Hindlimb muscle (tissue), 1 donor: ENCODE data around the gene TJP1. TPM values are rescaled to one million over a fixed set of nuclear protein-coding genes. Genes with fewer than 3 reads are reported as not detected.

Experiments used
- DNase-seq: peaks from one replicate; pipeline ENCODE4 v3.0.0-alpha.2; 2013
- polyA plus RNA-seq: library from polyadenylated mRNA; unstranded; fragments of 120-200 nt; gene quantifications from one replicate; pipeline ENCODE4 v1.2.1, GENCODE V29; 2013; ENCODE audit not compliant: insufficient read length

The TJP1 gene
- polyA plus RNA-seq = 41.6 TPM

DNA sequence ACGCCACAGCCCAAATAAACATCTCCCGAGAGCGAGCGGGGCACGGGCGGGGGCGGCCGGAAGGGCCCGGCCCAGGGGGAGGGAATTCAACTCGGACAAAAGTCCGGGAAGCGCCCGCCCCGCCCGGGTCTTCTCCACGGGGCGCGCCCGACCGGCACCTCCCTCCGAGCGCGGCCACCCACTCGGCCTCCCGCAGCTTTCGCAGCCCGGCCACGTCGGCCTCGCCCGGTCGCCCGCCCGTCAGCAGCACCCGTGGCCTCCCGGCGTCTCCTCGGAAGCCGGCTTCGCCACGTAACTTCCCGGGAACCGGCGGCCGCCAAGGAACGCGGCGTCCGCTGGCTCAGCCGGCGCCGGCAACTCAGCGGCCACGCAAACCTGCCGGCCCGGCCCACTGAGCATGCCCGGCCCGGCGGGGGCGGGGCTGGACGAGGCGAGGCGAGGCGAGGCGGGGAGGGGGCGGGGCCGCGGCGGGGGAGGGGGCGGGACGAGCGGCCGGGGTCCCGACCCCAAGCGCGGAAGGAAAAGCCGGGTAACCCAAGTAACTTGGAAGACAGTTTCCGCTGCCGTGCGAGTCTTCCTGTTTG lies at the start of gene TJP1:
Gene TJP1 (minus strand): TSS at position 369 of the 584 bp plus-strand sequence. CDS start 440 bp downstream, outside the sequence.
- DNase-seq = peak; percentile 86

DNA sequence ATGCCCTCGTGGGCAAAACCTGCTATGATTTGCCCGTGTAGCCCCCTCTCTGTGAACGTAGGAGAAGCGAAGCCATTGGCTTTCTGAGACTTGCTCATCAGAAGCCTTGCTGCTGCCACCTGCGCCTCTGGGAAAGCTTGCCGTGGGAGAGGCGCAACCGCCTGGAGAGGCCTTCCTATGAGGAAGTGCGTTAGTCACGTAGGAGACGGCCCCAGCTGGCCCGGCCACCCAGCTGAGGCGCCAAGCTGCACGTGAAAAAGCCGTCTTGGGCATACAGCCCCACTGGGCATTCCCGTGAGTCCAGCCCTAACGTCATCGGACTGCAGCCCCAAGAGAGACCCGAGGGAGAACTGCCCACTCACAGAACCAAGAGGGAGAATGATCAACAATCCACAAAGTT lies 49.1 kb upstream of the TJP1 start:
- DNase-seq = no peak

DNA sequence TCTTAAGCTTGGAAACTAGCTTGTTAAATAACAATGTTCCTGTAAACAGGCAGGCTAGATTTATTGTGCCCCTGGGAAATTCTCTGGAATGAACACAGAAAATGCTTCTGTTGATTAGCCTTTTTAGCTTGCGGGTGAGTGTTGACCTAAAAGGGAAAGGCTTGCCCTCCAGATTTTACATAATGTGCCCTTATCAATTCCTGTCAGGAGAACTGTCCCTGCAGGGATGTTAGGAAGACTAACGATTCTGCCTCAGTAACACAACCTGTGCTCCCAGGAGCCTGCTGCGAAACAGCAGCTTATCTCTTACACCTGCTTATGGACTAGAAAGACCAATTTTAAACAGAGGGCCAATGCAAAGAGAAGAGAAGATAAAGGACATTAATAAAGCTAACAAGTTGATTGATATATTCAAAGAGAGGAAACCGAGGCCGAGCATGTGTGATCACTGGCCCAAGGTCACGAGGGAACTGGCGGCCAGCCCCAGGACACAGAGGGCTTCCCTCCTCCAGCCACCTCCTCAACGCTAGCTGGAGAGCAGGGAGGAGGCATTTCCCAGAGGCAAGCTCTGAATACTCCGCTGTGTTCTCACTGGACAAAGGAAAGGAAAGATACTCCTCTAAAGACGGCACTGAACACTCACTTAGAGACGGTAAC lies 48.4 kb upstream of the TJP1 start:
- peak; percentile 7 for DNase-seq

DNA sequence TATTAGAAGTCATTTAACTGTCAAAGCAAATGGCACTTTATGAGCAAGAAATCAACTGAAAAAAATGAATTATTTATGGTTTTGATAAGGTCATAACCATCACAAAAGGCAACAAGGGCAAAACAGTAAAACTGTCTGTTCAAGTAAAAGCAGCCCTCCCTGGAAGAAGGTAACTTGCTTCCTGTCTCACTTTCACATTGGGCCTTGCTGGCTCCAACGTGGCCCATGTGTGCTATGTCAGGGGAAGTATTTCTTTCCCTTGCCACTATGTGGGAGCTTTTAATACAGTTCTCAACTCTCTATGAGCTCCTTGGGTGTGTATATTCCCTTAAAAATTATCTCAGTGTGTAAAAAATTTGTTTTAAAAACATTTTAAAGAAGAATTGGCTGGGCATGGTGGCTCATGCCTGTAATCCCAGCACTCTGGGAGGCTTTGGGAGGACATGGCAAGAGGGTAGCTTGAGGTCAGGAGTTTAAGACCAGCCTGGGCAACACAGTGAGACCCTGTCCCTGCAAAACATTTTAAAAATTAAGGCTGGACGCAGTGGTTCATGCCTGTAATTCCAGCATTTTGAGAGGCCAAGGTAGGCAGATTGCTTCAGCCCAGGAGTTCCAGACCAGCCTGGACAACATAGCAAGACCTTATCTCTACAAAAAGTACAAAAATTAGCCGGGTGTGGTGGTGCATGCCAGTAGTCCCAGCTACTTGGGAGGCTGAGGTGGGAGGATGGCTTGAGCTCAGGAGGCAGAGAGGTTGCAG lies 45.2 kb upstream of the TJP1 start:
- DNase-seq = no peak

DNA sequence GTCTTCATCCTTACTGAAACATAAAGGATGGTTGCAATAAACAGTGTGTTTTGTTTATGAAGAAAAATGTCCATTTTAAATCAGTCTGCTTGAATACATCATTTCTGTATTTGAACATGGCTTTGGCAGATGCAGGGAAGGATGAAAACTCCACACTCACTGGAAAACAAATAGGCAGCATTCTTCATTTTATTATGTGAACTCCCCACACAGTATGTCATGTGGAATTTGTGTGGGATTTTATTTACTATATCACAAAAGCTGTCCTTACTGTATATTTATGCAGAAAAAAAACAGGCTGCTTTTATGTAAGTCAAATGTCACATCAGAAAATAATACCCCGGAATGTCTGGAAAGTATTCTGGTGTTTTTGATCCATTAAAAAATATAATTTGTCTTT lies 44.1 kb upstream of the TJP1 start:
- no peak for DNase-seq

DNA sequence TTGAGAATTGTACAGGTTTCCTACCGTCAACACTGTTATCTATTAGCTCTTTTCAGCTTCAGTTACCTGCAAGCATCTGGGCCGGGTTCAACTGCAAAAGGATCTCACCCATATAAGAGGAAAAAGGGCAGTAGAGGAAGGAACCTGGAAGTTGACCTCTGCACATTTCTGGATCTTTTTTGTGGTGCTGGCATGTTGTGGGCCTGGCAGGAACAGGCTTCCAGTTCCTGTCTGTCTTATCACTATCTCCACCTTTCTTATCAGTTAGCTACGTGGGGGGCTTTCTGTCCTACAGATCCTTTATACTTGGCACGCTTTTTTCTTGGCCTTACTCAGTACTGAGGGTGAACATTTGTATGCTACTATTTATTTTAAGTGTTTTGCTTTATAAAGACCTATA lies 42.2 kb upstream of the TJP1 start:
- no peak for DNase-seq

DNA sequence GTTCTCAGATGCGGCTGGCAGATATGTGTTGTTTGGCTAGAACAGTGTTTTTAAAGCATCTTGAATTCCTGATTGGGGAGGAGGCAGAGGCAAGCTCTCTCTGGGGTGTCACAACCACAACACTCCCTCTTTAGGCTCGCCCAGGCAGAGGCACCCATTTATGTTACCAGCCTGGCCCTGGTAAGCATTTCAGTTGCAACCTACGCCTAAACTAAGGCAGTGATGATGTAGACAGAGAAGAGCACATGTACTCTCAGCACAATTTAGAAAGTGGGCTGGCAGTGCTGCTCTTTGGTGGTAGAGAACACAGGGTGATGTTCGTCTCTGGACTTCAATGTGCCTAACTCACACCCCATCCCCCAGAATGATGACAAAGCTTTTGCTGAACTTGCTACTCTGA lies 41.2 kb upstream of the TJP1 start:
- no peak for DNase-seq

DNA sequence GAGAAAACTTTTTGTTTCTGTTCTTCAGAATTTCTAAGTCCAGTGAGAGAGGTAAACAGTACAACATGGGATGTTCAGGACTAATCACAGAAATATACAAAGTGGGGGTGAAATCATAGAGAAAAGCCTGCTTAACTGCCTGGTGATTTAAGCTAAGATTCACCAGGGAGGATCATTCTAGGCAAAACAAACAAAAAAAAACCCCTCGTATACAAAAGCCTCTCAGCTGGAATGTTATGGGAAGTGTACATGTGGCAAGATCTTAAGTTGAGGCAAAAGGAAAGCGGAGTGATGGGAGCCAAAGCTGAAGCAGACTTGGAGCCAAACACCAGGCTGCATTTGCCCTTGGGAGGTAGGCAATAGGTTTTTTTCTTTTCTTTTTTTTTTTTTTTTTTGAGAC lies 40.0 kb upstream of the TJP1 start:
- no peak for DNase-seq

DNA sequence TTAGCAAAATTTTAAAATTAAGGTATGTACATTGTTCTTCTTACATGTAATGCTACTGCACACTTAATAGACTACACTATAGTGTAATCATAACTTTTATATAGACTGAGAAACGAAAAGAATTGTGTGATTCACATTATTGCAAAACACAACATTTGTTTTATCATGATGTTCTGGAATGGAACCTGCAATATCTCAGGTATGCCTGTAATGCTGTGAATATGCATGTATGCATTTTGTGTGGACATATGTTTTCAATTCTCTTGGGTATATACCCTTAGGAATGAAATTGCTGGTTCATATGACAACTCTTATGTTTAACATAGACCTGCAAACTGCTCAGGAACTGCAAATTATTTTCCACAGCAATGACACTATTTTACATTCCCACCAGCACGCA lies 38.6 kb upstream of the TJP1 start:
- no peak for DNase-seq

DNA sequence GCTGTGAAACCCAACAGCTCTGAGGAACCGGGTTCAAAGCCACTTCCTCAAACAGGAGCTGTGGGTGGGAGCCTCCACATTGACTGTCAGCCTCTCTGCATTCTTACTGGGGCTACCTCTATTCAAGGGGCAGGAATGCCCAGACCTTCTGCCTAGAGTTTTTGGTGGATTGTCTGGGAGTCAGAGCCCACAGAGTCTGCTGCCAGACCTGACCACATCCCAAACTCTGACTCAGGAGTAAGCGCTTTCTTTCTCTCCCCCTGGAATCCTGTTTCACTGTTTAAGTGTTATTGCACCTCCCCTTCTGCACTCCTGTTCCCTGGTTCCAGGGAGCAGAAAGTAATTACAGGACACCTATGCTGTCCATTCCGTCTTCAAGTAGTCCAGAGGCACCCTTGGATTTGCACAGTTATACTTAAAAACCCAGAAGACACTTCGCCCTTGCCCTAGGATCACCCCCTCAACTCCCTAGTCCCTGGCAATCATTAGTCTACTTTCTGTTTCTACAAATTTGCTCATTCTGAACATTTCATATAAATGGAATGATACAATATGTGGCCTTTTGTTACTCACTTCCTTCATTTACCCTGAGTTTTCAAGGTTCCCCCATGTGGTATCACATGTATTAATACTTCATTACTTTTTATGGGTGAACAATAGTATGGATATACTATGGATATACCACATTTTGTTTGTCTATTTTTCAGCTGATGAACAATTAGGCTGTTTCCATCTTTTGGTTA lies 37.9 kb upstream of the TJP1 start:
- no peak for DNase-seq

DNA sequence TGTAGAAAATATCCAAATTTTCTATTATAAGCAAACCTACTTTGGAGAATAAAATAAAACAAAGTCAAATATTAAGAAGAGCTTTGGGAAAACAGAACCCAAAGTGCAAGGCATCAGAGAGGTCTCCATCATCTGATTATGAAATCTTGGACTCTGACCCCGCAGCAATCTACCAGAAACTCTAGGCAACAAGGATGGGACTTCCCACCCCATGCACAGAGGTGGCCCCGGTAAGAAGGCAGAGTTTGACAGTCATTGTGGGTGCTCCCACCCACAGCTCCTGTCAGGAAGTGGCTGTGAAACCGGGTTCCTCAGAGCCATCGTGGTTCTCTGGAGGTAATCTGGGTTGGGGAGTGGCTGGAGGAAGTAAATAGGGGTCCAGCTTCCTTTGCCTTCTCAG lies 37.0 kb upstream of the TJP1 start:
- DNase-seq = no peak

DNA sequence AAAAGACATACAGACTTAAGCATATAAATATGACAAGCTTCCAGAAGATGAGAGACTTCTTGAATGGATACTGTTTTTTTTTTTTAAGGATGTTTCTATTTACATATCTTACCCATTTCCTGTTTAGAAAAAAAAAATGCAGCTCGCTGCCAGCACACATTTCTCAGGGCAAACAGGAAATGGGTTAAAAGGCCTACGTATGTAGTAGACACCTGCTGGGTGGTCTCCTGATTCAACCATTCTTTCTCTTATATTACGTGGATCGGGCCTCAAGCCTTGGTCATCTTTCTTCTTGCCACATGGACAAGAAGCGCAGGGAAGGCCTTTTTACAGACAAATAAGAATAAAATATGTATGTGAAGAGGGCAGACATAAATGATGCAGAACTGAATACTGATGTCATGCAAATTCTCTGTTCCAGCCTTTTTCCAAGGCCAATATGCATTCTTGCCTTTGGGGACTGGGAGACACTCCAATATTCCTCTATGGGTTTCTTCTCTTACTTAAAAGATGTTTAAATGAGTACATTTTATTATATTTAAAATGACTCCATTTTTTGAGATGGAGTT lies 35.0 kb upstream of the TJP1 start:
- no peak for DNase-seq

DNA sequence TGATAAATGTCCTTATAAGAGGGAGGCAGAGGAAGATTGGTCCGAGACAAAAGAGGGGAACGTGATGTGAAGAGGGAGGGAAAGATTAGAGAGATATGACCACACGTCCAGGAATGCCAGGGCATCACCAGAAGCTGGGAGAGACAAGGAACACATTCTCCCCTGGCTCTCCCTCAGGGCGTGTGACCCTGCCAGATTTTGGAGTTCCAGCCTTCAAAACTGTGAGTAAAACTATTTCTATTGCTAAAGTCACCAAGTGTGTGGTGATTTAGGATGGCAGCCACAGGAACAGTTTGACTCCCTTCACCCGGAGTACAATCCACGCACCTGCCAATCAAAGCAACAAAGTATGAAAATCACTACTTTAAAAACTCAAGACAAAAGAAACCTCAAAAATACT lies 32.1 kb upstream of the TJP1 start:
- no peak for DNase-seq

DNA sequence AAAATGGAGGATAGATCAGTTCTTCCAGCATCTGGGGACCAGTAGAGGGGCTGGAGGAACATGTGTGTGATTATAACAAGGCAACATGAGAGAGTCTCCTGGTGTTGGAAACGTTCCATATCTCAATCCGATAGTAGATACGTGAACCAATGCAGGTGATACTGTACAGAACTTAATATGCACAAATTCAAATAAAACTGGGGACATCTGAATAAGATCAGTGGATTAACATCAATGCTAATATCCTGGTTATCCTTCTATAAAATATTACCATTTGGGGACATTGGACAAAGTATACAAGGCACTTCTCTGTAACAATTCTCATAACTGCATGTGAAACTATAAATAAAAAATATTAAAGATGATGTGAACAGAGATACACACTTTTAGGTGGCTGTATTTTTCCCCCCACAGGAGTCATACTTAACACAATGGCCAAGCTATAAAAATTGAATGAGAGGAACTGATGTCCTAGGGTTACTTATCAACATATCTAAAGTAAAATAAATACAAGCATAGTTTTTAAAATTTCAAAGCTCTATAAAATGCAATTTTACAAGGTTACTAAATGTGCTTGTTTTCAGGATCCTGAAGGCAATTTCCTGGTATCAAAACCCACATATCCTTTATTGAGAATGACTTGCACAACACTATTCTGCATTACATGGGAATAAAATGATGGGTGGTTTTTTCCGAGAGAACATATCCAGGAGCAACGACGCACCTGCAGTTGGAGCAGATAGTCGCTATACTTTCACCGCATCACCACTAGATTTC lies 31.1 kb upstream of the TJP1 start:
- no peak for DNase-seq

DNA sequence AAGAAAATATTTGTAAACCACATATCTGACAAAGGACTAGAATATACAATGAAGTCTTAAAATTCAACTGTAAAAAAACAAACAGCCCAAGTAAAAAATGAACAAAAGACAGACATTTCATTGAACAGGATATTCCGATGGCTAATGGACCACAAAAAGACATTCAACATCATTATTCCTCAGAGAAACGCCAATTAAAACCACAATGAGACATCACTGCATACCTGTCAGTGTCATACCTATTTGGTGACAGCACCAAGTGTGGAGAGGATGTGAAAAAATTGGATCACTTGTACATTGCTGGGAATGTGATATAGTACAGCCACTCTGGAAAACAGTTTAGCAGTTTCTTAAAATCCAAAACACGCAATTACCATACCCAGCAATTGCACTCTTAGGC lies 29.9 kb upstream of the TJP1 start:
- DNase-seq = no peak

DNA sequence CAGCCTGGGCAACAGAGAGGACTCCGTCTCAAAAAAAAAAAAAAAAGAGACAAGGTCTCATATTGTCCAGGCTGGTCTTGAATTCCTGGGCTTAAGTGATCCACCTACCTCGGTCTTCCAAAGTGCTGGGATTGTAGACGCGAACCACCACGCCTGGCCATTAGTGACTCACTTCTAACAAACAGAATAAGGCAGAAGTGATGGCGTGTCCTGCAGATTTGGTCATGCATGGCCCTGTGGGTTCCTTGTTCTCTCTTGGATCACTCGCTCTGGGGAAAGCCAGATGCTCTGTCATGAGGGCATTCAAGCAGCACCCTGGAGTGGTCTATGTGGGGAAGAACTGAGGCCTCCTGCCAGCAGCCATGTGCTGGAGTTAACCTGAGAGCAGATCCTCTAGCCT lies 27.4 kb upstream of the TJP1 start:
- DNase-seq = no peak

DNA sequence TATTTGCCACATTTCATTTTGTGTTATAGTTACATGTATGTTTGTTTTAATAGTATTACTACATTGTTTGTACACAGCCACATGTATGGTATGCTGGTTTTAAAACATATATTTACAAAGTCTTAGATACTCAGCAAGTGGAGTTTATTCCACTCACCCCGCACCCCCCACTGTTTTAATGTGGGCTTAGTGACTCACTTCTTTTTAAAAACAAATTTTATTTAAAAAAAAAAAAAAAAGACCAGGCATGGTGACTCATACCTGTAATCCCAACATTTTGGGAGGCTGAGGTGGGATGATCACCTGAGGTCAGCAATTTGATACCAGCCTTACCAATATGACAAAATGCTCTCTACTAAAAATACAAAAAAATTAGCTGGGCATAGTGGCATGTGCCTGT lies 26.9 kb upstream of the TJP1 start:
- no peak for DNase-seq

DNA sequence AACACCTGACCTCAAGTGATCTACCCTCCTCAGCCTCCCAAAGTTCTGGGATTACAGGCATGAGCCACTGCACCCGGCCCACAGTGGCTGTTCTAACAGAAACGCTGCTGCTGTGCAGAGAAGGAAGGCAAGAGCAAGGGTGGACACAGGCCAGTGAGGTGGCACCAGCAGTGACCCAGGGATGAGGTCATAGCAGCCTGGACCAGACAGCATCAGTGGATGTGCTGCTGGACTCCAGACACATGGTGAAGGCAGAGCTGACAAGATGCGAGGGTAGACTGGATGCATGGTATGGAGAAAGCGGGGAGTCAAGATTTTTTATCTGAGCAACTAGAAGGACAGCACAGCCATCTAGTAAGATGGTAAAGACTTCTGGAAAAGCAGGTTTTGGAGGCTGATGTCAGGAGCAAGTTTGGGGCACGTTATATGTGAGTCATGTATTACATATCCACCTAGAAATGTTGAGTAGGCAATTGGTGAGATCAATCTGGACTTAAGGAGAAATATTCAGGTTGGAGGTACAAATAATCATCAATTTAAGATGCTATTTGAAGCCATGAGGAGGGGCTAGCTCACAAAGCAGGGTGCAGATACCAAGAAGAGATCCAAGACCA lies 22.1 kb upstream of the TJP1 start:
- no peak for DNase-seq

DNA sequence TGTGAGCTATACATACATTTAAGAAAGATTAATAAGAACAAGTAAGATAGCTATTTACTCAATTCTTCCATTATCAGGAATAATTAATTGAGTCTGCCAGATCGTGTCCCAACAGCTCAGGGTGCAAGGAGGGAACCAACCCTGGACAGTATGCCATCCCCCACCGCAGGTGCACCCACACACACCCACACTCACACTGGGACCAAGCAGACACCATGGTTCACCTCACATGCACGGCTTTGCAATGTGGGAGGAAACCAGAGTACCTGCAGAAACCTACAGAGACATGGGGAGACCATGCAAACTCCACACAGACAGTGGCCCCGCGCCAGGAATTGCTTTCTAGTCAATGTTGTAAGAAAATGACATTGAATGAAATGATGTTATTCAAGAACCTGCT lies 20.0 kb upstream of the TJP1 start:
- DNase-seq = no peak

DNA sequence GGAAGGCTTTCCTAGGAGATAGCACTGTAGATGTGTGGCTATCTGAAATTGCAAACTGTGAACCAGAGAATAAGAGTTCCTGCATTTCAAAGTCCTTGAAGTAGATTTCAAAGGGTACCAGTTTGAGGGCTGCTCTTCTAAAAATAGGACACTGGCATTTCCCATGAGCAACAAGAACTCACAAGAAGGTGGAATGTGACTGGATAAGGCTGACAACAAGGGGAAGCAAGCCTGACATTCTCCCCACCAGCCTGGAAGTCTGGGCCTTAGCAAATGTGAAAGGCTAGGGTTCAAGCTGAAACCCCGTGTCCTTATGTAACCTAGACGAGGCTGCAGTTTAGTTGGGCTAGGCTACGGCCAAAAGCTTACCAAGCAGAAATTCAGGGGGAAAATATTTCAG lies 18.7 kb upstream of the TJP1 start:
- no peak for DNase-seq

DNA sequence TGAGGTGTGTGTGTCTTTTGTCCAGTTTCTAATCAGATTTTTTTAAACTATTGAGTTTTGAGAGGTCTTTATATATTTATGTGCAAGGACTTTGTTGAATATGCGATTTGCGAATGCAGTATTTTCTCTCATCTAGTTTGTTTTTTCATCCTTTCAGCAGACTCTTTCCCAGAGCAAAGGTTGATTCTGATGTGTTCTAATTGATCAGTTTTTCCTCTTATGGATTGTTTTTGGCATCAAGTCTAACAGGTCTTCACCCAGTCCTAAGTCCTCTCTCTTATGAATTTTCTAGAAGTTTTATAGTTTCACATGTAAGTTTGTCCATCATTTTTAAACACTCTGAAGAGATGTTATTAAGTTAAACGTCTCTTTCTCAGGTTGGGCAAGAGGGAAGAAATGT lies 17.8 kb upstream of the TJP1 start:
- DNase-seq = no peak
